UCSD-AML1 (cell line): ENCODE results near the gene SYT17.

ENCODE experiments used
- DNase-seq: peaks from one replicate; lab custom pipeline; 2025; ENCODE audit not compliant: unreplicated experiment; lab: John Stamatoyannopoulos, UW

Gene SYT17

GRCh38 chr16:19245326-19245925 is 77.4 kb downstream of the SYT17 start:
- DNase-seq = no peak

- no peak for DNase-seq
Observed at GRCh38 chr16:19252904-19253303, 84.9 kb downstream of the SYT17 start.

- no peak for DNase-seq
Observed at GRCh38 chr16:19254611-19255010, 86.6 kb downstream of the SYT17 start.

- DNase-seq = no peak
Observed at GRCh38 chr16:19264123-19264673, 96.2 kb downstream of the SYT17 start.

- DNase-seq = no peak
Observed at GRCh38 chr16:19265380-19265930, 97.4 kb downstream of the SYT17 start.

GRCh38 chr16:19266774-19267173 is 98.7 kb downstream of the SYT17 start:
- no peak for DNase-seq

GRCh38 chr16:19269098-19269497 is 101.1 kb downstream of the SYT17 start:
- DNase-seq = no peak

GRCh38 chr16:19274165-19274797 is 106.2 kb downstream of the SYT17 start:
- no peak for DNase-seq

GRCh38 chr16:19278403-19278802 is 110.4 kb downstream of the SYT17 start:
- DNase-seq = no peak

GRCh38 chr16:19281246-19281645 is 113.2 kb downstream of the SYT17 start:
- DNase-seq = no peak

- DNase-seq = no peak
Observed at GRCh38 chr16:19282101-19282500, 114.1 kb downstream of the SYT17 start.

- no peak for DNase-seq
Observed at GRCh38 chr16:19283637-19284036, 115.6 kb downstream of the SYT17 start.

- no peak for DNase-seq
Observed at GRCh38 chr16:19284207-19284606, 116.2 kb downstream of the SYT17 start.

- no peak for DNase-seq
Observed at GRCh38 chr16:19285431-19285830, 117.4 kb downstream of the SYT17 start, which contains the start of gene CLEC19A. TSS of gene CLEC19A (plus strand) at chr16:19285731. CDS start at chr16:19285852, 121 bp downstream.

GRCh38 chr16:19286827-19287226 is 118.8 kb downstream of the SYT17 start:
- no peak for DNase-seq

- no peak for DNase-seq
Observed at GRCh38 chr16:19287241-19287640, 119.2 kb downstream of the SYT17 start.

GRCh38 chr16:19288872-19289799 is 121.1 kb downstream of the SYT17 start:
- no peak for DNase-seq

- no peak for DNase-seq
Observed at GRCh38 chr16:19289811-19290485, 121.9 kb downstream of the SYT17 start.

- no peak for DNase-seq
Observed at GRCh38 chr16:19290860-19291259, 122.8 kb downstream of the SYT17 start.

GRCh38 chr16:19291475-19291874 is 123.4 kb downstream of the SYT17 start:
- DNase-seq = no peak

- no peak for DNase-seq
Observed at GRCh38 chr16:19292186-19292585, 124.1 kb downstream of the SYT17 start.
